Stimulated activated CD8-positive, alpha-beta memory T cell treated with anti-CD3 and anti-CD28 coated beads, Interleukin-12 subunit alpha, Interleukin-12 subunit beta, amount 100 ng/mL, for 1 hour (primary cell): ENCODE measurements around the gene PCSK7.
"Not testable (repeated sequence)": the region's sequence is repeated elsewhere in the genome, so short reads cannot be mapped to it uniquely, and the experiment has no call there.

ENCODE experiments used
- DNase-seq: peaks from one replicate; pipeline ENCODE4 v3.0.0-alpha.2; 2020; ENCODE audit warnings: low read depth

PCSK7 gene

DNA sequence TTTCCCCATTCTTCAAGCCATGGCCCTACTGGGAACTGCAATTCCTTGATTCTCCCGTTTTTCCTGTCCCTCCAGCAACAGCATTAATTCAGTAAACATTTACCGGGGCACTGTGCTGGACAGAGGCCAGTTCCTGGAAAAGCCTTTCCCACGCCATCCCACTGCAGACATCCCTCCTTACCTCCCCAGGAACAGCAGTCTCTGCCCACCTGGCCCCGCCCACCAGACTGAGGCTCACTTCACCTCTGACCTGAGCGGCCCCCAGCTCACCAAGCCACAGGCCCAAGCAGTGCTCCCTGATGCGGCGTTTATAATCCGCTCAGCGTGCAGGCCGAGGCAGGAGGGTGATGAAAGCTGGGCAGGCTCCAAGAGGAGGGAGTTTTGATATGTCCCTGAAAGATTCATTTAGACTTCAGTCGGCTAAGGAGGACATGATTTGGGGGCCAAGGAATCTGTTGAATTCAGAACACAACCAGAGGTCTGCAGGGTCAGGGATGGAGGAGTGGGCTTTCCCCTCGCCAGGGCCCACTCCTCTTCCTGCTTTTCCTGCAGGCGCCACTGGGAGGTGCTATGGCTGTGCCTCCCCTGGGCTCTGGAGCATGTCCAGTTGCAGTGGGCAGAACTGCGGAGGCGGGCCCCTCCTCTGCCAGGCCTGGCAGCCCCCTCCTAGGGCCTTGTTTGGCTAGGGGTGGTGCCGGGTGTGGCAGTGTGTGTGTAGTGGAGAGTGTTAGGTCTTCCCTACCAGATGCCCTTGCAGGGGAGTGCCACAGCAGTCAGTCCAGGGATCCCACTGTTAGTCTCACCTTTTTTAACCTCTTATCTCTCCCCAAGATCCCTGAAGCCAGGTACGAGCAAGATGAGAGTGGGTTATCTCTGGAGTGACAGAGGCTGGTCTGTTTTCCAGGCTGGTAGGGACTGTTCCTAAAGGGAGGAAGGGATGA is 34.1 kb downstream of the PCSK7 start:
- no peak for DNase-seq

DNA sequence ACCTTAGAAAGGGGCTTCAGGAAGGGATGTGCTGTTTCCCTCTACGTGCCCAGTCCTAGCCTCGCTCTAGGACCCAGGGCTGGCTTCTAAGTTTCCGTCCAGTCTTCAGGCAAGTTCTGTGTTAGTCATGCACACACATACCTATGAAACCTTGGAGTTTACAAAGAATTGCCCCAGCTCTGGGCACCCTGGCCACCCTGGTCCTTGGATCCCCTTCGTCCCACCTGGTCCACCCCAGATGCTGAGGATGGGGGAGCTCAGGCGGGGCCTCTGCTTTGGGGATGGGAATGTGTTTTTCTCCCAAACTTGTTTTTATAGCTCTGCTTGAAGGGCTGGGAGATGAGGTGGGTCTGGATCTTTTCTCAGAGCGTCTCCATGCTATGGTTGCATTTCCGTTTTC is 34.9 kb downstream of the PCSK7 start:
- no peak for DNase-seq

DNA sequence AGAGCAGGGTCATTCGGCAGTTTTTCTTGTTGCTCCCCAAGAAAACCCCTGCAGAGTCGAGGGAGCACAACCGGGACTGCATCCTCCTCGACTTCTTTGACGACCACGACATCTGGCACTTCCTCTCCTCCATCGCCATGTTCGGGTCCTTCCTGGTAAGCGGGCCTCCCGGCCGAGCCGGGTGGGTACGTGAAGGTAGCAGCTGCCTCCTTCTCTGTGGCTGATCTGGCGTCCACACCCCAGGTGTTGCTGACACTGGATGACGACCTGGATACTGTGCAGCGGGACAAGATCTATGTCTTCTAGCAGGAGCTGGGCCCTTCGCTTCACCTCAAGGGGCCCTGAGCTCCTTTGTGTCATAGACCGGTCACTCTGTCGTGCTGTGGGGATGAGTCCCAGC is 36.1 kb downstream of the PCSK7 start:
- no peak for DNase-seq

DNA sequence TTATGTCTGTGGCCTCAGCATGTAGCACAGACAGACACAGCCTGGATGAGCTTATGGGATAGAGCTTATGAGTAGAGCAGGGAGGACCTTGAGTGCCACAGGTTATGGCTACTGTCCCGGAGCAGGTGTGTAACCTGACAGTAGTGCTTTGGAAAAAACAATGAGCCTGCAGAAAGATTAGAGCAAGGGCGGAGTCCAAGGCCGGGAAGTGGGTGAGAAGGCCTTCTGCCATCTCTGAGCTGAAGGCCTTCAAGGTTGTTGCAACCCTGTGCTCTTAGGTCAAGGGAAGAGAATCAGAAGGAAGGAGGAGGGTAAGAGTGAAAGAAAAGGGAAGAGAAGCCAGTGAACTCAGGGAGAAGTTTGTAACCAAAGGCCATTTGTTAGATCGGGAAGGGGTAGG is 36.6 kb downstream of the PCSK7 start:
- no peak for DNase-seq

DNA sequence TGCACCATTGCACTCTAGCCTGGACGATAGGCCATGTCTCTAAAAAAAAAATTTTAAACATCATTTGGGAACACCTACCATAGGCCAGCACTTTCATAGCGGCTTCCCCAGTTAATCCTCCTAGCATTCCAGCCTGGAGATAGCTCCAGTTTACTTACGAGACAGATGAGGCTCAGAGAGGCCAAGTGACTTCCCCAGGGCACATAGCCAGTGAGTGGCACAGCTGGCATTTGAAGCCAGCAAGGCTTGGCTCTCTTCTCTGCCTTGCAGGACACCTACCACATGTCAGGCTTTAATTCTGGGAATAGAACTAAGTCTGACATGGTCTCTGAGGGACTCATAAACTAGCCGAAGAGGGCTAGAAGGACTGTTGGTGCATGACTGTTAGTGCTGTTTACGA is 37.6 kb downstream of the PCSK7 start:
- DNase-seq: no peak

DNA sequence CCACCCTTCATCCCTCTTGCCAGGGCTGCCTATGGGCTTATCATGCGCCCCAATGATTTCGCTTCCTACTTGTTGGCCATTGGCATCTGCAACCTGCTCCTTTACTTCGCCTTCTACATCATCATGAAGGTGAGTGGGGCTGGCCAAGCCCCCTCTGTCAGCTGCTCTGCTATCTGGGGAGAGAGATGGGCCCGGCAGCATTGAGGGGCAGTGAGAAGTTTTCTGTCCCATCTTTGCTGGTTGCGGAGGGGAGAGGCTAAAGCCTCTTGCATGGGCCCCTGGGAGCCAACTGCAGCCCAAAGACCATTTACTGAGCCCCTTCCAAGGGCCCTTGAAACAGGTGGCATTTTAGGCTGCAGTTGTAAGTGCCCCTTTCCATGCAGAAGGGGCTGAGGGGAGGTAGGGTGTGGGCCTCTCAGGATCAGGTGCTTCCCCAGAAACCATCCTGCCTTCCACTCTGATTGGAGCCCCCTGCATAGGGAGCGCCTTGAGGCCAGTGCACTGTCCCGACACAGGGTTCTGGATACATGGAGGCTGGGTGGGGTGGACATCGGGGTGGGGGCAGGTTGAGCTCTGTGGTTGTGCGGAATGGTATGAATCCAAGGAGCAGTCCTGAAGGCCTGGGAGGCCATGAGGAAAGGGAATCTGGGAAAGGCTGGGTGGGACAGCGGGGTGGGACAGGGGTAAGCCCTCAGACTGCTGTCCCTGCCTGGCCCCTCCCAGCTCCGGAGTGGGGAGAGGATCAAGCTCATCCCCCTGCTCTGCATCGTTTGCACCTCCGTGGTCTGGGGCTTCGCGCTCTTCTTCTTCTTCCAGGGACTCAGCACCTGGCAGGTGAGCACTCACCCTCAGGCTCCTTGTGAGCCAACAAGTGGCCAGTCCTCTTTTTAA is 38.5 kb downstream of the PCSK7 start:
- DNase-seq: no peak

DNA sequence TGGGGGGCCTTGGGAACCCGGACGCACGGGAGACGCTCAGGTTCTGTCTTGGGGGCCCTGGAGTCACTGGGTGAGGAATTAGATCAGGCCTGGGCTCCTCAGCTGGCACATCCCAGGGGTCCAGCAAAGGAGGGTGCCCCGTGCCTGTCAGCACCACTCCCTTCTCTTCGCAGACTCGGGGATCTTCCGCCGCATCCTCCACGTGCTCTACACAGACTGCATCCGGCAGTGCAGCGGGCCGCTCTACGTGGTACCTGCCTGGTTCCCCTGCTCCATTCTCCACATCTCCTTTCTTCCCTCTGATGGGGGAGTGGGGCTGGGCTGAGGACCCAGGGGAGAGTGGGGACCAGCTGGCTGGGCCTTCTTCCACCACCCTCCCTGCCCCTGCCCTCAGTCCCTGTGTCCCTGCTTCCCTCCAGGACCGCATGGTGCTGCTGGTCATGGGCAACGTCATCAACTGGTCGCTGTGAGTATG is 39.4 kb downstream of the PCSK7 start:
- no peak for DNase-seq

DNA sequence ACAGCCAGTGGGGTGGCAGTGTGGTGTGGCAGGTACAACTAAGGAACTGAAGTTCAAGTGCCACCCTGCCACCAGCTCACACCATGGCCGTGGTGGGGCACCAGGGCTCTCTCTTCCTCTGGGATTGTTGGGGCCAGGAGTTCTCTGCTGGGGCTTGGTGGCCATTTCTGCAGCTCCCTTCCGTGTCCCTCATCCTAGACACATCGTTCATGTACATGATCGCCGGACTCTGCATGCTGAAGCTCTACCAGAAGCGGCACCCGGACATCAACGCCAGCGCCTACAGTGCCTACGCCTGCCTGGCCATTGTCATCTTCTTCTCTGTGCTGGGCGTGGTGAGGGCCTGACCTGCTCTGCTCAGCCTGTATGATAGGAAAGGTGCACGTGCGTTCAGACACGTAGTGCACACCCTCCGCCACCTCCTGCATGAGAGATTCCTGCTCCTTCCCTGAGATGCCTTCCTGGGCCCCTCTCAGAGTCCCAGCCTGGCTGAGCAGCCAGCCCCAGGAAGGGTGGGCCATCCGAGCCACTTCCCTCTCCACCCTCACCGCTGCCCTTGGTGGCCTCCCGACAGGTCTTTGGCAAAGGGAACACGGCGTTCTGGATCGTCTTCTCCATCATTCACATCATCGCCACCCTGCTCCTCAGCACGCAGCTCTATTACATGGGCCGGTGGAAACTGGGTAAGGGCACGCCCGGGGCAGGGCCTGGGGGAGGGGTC is 40.0 kb downstream of the PCSK7 start:
- DNase-seq: no peak

DNA sequence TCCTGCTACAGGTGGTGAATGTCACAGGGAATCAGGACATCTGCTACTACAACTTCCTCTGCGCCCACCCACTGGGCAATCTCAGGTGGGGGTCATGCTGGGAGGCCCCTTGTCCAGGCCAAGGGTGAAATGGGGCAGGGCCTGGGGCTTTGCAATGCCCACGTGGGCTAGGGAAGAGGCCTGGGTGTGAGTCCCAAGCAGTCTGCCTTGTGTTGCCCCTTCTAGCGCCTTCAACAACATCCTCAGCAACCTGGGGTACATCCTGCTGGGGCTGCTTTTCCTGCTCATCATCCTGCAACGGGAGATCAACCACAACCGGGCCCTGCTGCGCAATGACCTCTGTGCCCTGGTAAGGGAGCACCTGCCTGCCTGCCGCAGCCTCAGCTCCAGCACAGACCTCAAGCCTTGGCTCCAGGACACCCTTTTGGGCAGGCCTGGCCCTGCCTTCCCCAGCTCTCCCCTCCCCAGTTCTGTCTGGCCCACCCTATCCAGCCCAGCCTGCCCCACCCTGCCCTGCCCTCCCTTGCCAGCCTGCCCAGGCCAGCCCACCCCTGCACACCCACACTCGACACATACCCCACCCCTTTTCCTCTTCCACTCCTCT is 41.8 kb downstream of the PCSK7 start:
- no peak for DNase-seq

DNA sequence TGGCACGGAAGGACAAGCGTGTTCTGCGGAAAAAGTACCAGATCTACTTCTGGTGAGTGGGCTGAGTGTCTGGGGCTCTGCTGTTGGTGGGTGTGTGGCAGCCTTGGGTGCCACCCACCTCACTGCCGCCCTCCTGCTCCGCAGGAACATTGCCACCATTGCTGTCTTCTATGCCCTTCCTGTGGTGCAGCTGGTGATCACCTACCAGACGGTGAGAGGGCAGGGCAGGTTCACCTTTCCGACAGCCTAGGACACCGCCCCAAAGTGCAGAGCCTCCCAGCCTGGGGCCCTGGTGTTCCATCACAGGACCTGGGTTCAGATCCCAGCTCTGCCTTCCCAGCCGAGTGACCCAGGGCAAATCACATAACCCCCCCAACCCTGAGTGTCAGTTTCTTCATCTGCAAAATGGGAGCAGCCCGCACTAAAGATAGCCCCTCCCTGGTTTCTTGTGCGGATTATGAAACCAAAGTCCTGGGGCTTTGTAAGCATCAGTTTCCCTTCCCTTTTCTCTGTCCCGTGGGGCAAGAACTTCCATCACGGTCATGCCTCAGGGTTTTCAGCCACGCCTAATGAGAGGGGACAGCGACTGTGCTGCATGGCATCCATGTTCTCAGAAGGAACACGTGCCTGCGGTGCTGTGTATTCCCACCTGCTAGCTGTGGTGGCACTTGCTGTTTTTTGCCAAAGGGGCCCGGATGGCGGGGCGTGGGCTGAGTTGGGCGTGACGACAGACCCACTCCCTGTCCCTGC is 42.5 kb downstream of the PCSK7 start:
- DNase-seq: no peak

DNA sequence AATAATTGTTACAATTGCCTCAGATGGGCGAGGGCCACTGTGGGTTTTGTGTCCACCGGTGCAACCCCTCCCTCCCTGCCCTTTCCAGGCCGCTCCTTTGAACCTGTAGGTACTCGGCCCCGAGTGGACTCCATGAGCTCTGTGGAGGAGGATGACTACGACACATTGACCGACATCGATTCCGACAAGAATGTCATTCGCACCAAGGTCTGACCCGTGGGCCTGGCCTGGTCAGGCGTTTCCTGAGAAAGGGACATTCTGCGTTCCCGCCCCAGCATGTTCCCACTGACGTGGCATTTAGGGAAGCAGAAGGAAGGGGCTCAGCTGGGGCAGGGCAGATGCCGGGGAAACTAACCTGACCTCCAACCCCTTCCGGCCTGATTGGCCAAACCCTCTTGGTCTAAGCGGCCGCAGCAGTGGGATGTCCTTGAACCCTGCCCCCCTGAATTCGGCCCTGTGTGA is 43.2 kb downstream of the PCSK7 start:
- no peak for DNase-seq

DNA sequence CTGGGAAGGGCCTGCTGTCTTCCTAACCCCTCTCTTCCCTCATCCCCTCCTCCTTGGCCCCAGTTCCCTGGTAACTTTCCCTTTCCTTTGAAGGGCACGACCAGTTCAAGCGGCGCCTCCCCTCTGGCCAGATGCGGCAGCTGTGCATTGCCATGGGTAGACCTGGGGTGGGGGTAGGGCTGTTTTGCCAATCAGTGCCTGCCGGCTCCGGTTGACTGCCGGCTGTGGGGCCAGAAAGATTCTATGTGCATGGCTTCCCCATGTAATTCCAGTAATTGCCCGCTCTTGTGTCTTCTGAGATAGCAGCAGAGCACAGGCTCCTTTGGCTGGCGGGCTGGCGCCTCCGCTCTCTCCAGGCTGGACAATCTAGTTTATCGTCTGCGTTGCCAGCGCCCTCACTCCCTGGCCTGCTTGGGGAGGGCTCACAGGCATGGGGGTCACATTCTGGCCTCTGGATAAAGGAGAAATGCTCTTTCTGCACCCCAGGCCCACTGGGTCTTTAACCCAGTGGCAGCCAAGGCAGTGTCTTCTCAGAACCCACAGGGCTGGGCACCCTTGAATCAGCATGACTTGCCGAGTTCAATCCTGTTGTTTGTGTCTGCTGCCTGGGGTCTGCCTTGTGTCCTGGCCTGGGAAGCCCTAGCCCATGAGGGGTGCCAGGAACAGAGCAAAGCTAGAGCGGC is 43.9 kb downstream of the PCSK7 start:
- no peak for DNase-seq

DNA sequence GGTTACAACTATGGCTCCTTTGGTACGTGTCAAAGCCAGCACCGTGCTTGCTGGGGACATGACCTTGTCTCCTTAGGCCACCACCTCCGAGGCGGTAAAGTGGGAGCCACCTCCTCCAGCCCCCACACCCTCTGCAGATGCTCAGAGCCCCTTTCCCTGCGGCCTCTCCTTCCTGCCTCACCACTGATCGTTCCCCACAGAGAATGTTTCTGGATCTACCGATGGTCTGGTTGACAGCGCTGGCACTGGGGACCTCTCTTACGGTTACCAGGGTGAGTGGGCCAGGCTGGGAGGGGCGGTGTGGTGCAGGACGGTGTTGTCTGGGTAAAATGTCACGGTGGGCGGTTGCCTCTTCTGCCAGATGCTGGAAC is 44.5 kb downstream of the PCSK7 start:
- no peak for DNase-seq

DNA sequence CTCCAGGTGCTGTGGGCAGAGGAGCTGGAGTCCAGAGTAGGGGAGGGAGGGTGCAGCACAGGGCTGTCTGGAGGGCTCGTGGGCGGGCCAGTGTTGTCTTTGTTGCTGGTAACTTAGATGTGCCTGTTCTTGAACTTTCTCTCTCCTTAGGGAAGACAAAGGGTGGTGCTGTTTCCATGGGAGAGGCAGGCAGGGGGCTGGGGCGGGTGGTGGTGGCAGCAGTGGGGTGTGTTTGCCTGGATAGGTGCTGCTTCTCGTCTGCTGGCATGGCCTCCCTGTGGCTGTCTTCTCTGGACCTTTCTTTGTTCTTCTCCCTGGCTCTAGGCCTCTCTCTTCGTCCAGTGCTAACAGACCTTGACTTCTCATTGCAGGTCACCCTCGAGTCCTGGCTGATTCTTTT is 44.9 kb downstream of the PCSK7 start:
- no peak for DNase-seq

DNA sequence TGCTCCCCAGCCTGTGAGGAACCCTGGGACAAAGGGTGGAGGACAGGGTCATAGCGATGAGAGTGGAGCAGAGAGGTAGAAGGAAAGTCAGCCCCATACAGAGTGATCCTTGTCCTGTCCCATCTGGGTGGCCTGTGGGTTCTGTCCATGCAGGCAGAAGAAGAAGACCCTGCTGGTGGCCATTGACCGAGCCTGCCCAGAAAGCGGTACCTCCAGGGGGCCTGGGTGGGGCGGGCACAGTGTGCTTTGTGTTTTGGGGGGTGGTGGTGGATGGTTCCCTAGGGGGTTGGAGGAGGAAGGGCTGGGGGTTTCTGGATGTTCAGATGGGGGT is 45.5 kb downstream of the PCSK7 start:
- DNase-seq: no peak

DNA sequence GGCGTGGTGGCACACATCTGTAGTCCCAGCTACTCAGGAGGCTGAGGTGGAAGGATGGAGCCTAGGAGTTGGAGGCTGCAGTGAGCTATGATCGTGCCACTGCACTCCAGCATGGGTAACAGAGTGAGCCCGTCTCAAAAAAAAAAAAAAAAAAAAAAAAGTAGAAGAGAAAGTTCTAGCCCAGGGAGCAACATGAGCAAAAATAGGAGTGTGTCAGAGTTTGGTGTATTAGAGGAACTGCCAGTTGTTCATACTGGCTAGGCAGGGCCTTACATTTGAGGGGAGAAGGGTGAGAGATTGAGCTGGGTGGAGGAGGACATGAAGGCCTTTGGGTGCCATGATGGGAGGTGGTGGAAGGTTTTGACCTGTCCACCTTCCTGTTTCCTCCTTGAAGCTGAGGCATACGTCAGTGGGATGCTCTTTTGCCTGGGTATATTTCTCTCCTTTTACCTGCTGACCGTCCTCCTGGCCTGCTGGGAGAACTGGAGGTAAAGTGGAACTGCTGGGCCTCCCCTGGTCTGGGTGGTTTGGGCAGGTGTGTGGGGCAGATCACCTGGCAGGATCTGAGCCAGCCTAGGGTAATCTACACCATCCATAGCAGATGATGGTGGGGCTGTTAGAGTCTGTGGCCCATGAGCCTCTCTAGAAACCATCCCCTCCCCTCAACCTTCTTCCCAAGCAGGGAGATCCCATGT is 46.0 kb downstream of the PCSK7 start:
- DNase-seq: no peak

DNA sequence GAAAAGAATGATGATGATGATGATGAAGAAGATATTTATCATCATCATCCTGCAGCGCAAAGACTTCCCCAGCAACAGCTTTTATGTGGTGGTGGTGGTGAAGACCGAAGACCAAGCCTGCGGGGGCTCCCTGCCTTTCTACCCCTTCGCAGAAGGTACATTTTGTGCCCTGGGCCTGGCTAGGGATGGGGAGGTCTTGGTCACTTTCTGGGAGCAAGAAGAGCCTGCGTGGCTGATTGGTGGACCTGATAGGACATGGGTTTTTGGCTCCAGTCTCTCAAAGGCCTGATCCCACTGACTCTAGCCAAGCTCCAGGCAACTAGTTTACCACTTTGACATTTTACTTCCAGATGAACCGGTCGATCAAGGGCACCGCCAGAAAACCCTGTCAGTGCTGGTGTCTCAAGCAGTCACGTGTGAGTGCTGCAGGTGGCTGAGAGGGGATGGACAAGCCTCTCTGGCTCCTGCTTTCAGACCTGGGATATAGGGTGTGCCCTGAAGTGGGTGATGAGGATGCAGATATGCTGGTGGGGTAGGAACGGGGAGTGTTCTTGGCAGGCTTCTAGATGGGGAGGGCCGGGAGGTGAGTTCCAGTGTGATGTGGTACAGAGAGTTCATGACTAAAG is 48.0 kb downstream of the PCSK7 start:
- DNase-seq: no peak

DNA sequence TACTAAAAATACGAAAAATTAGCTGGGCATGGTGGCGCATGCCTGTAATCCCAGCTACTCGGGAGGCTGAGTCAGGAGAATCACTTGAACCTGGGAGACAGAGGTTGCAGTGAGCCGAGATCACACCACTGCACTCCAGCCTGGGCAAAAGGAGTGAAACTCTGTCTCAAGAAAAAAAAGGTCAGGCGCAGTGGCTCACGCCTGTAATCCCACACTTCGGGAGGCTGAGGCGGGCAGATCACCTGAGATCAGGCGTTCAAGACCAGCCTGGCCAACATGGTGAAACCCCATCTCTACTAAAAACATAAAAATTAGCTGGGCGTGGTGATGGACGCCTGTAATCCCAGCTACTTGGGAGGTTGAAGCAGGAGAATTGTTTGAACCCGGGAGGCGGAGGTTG is 48.7 kb downstream of the PCSK7 start:
- not testable (repeated sequence) for DNase-seq

DNA sequence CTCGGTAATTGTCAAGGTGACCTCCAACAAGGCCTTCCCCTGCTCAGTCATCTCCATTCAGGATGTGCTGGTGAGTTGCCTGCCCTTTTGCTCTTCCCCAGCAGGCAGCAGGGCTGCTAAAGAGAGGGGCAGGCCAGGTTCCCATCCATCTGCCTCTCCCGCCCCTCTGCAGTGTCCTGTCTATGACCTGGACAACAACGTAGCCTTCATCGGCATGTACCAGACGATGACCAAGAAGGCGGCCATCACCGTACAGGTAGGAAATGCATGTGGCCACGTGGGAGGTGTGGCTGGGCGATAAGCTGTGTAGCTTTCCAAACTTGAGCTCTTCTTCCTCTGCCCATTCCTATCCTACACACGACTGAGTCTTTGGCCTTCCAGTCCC is 49.3 kb downstream of the PCSK7 start:
- no peak for DNase-seq
